Thyroid gland (tissue), 4 donors: ENCODE measurements around the gene CD177. TPM values are rescaled to one million over a fixed set of nuclear protein-coding genes. Genes with fewer than 3 reads are reported as not detected.

ENCODE experiments used
- DNase-seq, 2 donors: peaks; one replicate each; pipeline ENCODE4 v3.0.0-alpha.2; 2019
- H3K27ac ChIP-seq, 3 donors: fragments of 200-600 bp; sonication (generic); 1 replicate in 2 of 3; 2 replicates in 1 of 3; pipeline ENCODE4 v1.5.1; 2016 to 2019; ENCODE audit warnings: mild to moderate bottlenecking in 1 of 3, moderate library complexity in 1 of 3
- H3K27me3 ChIP-seq: fragments of 200-600 bp; sonication (generic); one replicate; pipeline ENCODE4 v1.5.1; 2019
- H3K36me3 ChIP-seq, 2 donors: fragments of 200-600 bp; sonication (generic); one replicate each; pipeline ENCODE4 v1.5.1; 2016 to 2019
- H3K4me1 ChIP-seq, 2 donors: fragments of 200-600 bp; sonication (generic); one replicate each; pipeline ENCODE4 v1.5.1; 2017 to 2019
- H3K4me3 ChIP-seq, 3 donors: fragments of 200-600 bp; sonication (generic); replicated peaks in 1 of 3; 1 replicate in 2 of 3; 2 replicates in 1 of 3; pipeline ENCODE4 v1.5.1; 2016; ENCODE audit warnings: mild to moderate bottlenecking in 1 of 3
- H3K9me3 ChIP-seq: fragments of 200-600 bp; sonication (generic); one replicate; pipeline ENCODE4 v1.5.1; 2017
- CTCF ChIP-seq, 6 experiments: fragments of 200-600 bp in 3 of 6; fragments of 450-650 bp in 3 of 6; sonication (generic) in 3 of 6; IDR thresholded peaks; one replicate each; pipeline ENCODE4 v1.5.1; 2016 to 2019; ENCODE audit warnings: antibody characterized with exemption in 6 of 6, mild to moderate bottlenecking in 2 of 6, inconsistent platforms in 1 of 6, moderate library complexity in 1 of 6
- POLR2A ChIP-seq, 2 donors: fragments of 450-650 bp; IDR thresholded peaks; one replicate each; pipeline ENCODE4 v1.6.1; 2017; ENCODE audit warnings: antibody characterized with exemption in 2 of 2, mild to moderate bottlenecking in 2 of 2, moderate library complexity in 1 of 2
- WGBS, 2 donors: methylation state at CpG; one replicate each; pipeline ENCODE4 v1.1.5; 2017; 5-methylcytosine and 5-hydroxymethylcytosine counted together
- intact Hi-C: fragments of 100-400 bp; cut with DNase I; formaldehyde crosslinking; loops from one replicate; pipeline ENCODE4 v1.15.1; 2023
- total RNA-seq, 4 donors: library from RNA; depleted of rRNA; stranded (reverse); fragments of >200 nt; gene quantifications; one replicate each; pipeline ENCODE4 v1.2.3, GENCODE V29; 2016

Gene CD177
- 1 to 10 TPM in 1 of 4 donors, under 1 TPM in 2, not detected in 1; 0.29 to 1.9 (median 0.59) TPM for total RNA-seq

- Histone ChIP-seq H3K36me3 (no peaks in the 10 kb centered on the region), H3K9me3 (no peaks in the 10 kb centered on the region), H3K27me3 (peaks cover 4% of the 10 kb centered on the region), H3K4me3 (no peak within 1 kb of the TSS), H3K4me1 (no peaks in the 10 kb centered on the region), H3K27ac (no peak within 1 kb of the TSS)
- TF ChIP-seq POLR2A (IDR thresholded peaks at IDR 0.05): no peak
- no peak for TF ChIP-seq CTCF (IDR thresholded peaks at IDR 0.05)
- WGBS, 2 donors: 19 to 66% methylated on average over 16 to 26 of the region's 27 CpGs
- DNase-seq: no peak
- intact Hi-C loops: no loop called here
Measured at GRCh38 chr19:43353606-43354304, at the start of gene CD177. TSS of gene CD177 (plus strand) at chr19:43353686. CDS start at chr19:43353715, 29 bp downstream.

- Histone ChIP-seq H3K4me1 (no peaks in the 10 kb centered on the region), H3K27ac (no peak overlapping the region), H3K4me3 (no peak overlapping the region), H3K9me3 (no peaks in the 10 kb centered on the region), H3K36me3 (no peaks in the 10 kb centered on the region), H3K27me3 (no peaks in the 10 kb centered on the region)
- no peak for TF ChIP-seq POLR2A (IDR thresholded peaks at IDR 0.05)
- no peak for TF ChIP-seq CTCF (IDR thresholded peaks at IDR 0.05)
- intact Hi-C loops: no loop called here
- 56 to 61% methylated on average over 4 to 5 of the region's 5 CpGs for WGBS, 2 donors
- DNase-seq: no peak
Measured at GRCh38 chr19:43305642-43306041, 47.8 kb upstream of the CD177 start.

- H3K27ac ChIP-seq: no peak overlapping the region
- H3K27me3 ChIP-seq: no peaks in the 10 kb centered on the region
- intact Hi-C loops: no loop called here
- no peaks in the 10 kb centered on the region for H3K9me3 ChIP-seq
- no peaks in the 10 kb centered on the region for H3K4me1 ChIP-seq
- TF ChIP-seq POLR2A (IDR thresholded peaks at IDR 0.05) (no peak), CTCF (IDR thresholded peaks at IDR 0.05) (no peak)
- H3K36me3 ChIP-seq: no peaks in the 10 kb centered on the region
- H3K4me3 ChIP-seq: no peak overlapping the region
- 80 to 90% methylated on average over 1 of the region's 1 CpG for WGBS, 2 donors
- DNase-seq: no peak
Measured at GRCh38 chr19:43306097-43306496, 47.4 kb upstream of the CD177 start.

GRCh38 chr19:43308244-43308815, 45.2 kb upstream of the CD177 start:
- 62 to 65% methylated on average over 5 of the region's 5 CpGs for WGBS, 2 donors
- H3K4me1 ChIP-seq: no peaks in the 10 kb centered on the region
- intact Hi-C loops: no loop called here
- H3K27me3 ChIP-seq: no peaks in the 10 kb centered on the region
- no peak overlapping the region for H3K4me3 ChIP-seq
- H3K9me3 ChIP-seq: no peaks in the 10 kb centered on the region
- DNase-seq: no peak
- TF ChIP-seq POLR2A (IDR thresholded peaks at IDR 0.05) (no peak), CTCF (IDR thresholded peaks at IDR 0.05) (no peak)
- H3K36me3 ChIP-seq: no peaks in the 10 kb centered on the region
- H3K27ac ChIP-seq: no peak overlapping the region

- WGBS, 2 donors: 62 to 67% methylated on average over 4 of the region's 4 CpGs
- no peaks in the 10 kb centered on the region for H3K36me3 ChIP-seq
- no peaks in the 10 kb centered on the region for H3K27me3 ChIP-seq
- no peak overlapping the region for H3K27ac ChIP-seq
- DNase-seq: no peak
- no peak for TF ChIP-seq POLR2A (IDR thresholded peaks at IDR 0.05)
- TF ChIP-seq CTCF (IDR thresholded peaks at IDR 0.05): no peak
- H3K4me1 ChIP-seq: no peaks in the 10 kb centered on the region
- intact Hi-C loops: no loop called here
- H3K9me3 ChIP-seq: no peaks in the 10 kb centered on the region
- no peak overlapping the region for H3K4me3 ChIP-seq
Measured at GRCh38 chr19:43309466-43309865, 44.0 kb upstream of the CD177 start.
